Mucosa of descending colon (tissue), 3 donors: ENCODE measurements around the gene APOA1. TPM values are rescaled to one million over a fixed set of nuclear protein-coding genes. Genes with fewer than 3 reads are reported as not detected.

Experiments
- ATAC-seq: fragments of 200-7000 bp; cut with Tn5 transposase; one replicate; pipeline ENCODE4 v1.9.1; 2020; ENCODE audit warnings: mild to moderate bottlenecking, moderate library complexity
- DNase-seq, 3 donors: peaks; one replicate each; pipeline ENCODE4 v3.0.0-alpha.2; 2020
- H3K36me3 ChIP-seq: fragments of 200-600 bp; one replicate; pipeline ENCODE4 v1.8.0; 2021; ENCODE audit warnings: low read depth, mild to moderate bottlenecking
- H3K4me1 ChIP-seq: fragments of 200-600 bp; one replicate; pipeline ENCODE4 v1.8.0; 2021; ENCODE audit warnings: low read depth, mild to moderate bottlenecking
- H3K4me3 ChIP-seq: fragments of 200-600 bp; one replicate; pipeline ENCODE4 v1.8.0; 2021; ENCODE audit warnings: mild to moderate bottlenecking
- H3K9me3 ChIP-seq: fragments of 200-600 bp; one replicate; pipeline ENCODE4 v1.8.0; 2021; ENCODE audit warnings: mild to moderate bottlenecking
- intact Hi-C, 2 donors: fragments of 100-400 bp; cut with DNase I in 1 of 2; cut with micrococcal nuclease in 1 of 2; formaldehyde crosslinking; loops; one replicate each; pipeline versions ENCODE4 v1.11.0 to v1.11.1; 2022; cut with DNase I, micrococcal nuclease
- total RNA-seq, 3 donors: library from RNA; stranded (reverse); fragmentation: NEBNext Ultra II Directional in 2 of 3; extraction: Animal tissue kit (Norgen Biotek cat#: 25700) in 2 of 3; gene quantifications; one replicate each; pipeline versions ENCODE4 v1.2.1 to v1.2.4, GENCODE V29; 2021 to 2023
- TF ChIP-seq, protein P1 (sequence below): fragments of 200-600 bp; IDR thresholded peaks from one replicate; pipeline ENCODE4 v1.8.0; 2022; ENCODE audit warnings: antibody characterized with exemption, mild to moderate bottlenecking
- donor health status: DM: no; HTN: no; CAD: no; lungs with moderate emphysema.
- donor health status: DM: no; HTN: no; CAD: no.
- donor health status: DM: no; HTN: yes; CAD: no.

Gene APOA1
- total RNA-seq, 3 donors from 2014 or later = 0.31 to 0.46 TPM; not detected in 1

DNA sequence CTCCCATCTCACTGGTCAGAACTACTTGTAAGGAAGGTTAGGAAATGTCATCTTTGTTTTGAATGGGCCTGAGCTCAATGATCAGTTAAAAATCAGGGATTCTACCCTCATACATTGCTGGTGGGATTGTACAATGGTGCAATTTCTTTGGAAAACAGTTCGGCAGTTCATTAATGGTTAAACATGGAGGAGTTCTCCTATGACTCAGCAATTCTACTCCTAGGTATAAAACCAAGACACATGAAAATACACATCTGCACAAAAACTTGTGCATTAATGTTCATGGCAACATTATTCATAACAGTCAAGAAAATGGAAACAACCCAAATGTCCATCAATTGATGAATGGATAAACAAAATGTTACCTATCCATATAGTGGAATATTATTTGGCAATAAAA lies 40.9 kb downstream of the APOA1 start:
- TF ChIP-seq, protein P1, sequence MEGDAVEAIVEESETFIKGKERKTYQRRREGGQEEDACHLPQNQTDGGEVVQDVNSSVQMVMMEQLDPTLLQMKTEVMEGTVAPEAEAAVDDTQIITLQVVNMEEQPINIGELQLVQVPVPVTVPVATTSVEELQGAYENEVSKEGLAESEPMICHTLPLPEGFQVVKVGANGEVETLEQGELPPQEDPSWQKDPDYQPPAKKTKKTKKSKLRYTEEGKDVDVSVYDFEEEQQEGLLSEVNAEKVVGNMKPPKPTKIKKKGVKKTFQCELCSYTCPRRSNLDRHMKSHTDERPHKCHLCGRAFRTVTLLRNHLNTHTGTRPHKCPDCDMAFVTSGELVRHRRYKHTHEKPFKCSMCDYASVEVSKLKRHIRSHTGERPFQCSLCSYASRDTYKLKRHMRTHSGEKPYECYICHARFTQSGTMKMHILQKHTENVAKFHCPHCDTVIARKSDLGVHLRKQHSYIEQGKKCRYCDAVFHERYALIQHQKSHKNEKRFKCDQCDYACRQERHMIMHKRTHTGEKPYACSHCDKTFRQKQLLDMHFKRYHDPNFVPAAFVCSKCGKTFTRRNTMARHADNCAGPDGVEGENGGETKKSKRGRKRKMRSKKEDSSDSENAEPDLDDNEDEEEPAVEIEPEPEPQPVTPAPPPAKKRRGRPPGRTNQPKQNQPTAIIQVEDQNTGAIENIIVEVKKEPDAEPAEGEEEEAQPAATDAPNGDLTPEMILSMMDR = no peak
- ATAC-seq = no peak
- intact Hi-C loops = loop anchor here in 1 of 2 donors (10.0 kb wide), 1 partner anchor 308 kb away; no protein-coding TSS in a partner anchor
- Histone ChIP-seq H3K4me1 (no peaks in the 10 kb centered on the region), H3K4me3 (no peak overlapping the region), H3K36me3 (no peaks in the 10 kb centered on the region), H3K9me3 (no peaks in the 10 kb centered on the region)
- DNase-seq = no peak

DNA sequence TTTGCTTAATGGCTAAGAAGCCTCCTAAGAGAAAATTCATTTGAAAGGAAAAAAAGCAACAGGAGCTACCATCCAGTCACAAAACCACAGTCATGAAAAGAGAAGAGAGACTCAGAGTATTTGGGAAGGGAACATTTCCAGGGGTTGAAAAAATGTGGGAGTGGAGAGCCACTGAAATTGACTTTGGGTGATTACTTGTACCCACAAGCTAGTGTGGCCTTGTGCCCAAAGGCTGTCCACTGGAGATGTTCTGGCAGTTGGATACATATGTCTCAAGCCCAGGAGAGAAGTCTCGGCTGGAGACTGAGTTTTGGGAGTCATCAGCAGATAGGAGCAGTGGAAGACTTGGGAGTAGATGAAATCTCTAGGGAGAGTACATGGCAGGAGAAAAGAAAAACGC lies 42.6 kb downstream of the APOA1 start:
- H3K36me3 ChIP-seq = no peaks in the 10 kb centered on the region
- intact Hi-C loops = loop anchor here in 1 of 2 donors (10.0 kb wide), 1 partner anchor 310 kb away; no protein-coding TSS in a partner anchor
- DNase-seq (no peak), ATAC-seq (no peak)
- H3K9me3 ChIP-seq = no peaks in the 10 kb centered on the region
- TF ChIP-seq, protein P1 = no peak
- no peak overlapping the region for H3K4me3 ChIP-seq
- peaks cover 5% of the 10 kb centered on the region for H3K4me1 ChIP-seq

DNA sequence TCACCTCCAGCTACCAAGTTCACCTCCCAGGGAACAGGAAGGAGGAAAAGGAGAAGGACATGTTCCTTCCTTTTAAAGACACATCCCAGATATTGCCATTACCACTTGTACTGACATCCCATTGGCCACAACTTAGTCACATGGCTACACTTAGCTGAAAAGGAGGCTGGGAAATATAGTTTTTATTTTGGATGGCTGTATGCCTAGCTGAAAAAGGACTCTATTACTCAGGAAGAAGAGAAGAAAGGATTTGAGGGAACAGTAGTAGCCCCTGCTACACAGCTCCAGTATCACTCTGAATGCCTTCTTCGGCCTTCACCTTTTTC lies 43.7 kb downstream of the APOA1 start:
- intact Hi-C loops = loop anchor here in 1 of 2 donors (10.0 kb wide), 1 partner anchor 311 kb away; no protein-coding TSS in a partner anchor
- DNase-seq = no peak
- Histone ChIP-seq H3K4me3 (no peak overlapping the region), H3K36me3 (no peaks in the 10 kb centered on the region), H3K4me1 (peaks cover 5% of the 10 kb centered on the region), H3K9me3 (no peaks in the 10 kb centered on the region)
- ATAC-seq = peak; percentile 60
- TF ChIP-seq, protein P1 = no peak

GRCh38 chr11:116792869-116793771 lies 44.3 kb downstream of the APOA1 start:
- H3K9me3 ChIP-seq = no peaks in the 10 kb centered on the region
- no peaks in the 10 kb centered on the region for H3K36me3 ChIP-seq
- DNase-seq (no peak), ATAC-seq (no peak)
- intact Hi-C loops = loop anchor here in 1 of 2 donors (10.0 kb wide), 1 partner anchor 312 kb away; no protein-coding TSS in a partner anchor
- H3K4me1 ChIP-seq = peaks cover 5% of the 10 kb centered on the region
- TF ChIP-seq, protein P1 = no peak
- no peak overlapping the region for H3K4me3 ChIP-seq

- TF ChIP-seq, protein P1 = no peak
- Histone ChIP-seq H3K9me3 (no peaks in the 10 kb centered on the region), H3K36me3 (no peaks in the 10 kb centered on the region), H3K4me1 (peaks cover 5% of the 10 kb centered on the region), H3K4me3 (no peak overlapping the region)
- no peak for ATAC-seq
- intact Hi-C loops = loop anchor here in 1 of 2 donors (10.0 kb wide), 1 partner anchor 312 kb away; no protein-coding TSS in a partner anchor
- no peak for DNase-seq
Observed at GRCh38 chr11:116792144-116792868, 45.1 kb downstream of the APOA1 start.
